Activated CD8-positive, alpha-beta memory T cell treated with anti-CD3 and anti-CD28 coated beads, Interleukin-2, amount 50 U/mL, for 24 hours (primary cell): ENCODE measurements around the gene EREG.
"Not testable (repeated sequence)": the region's sequence is repeated elsewhere in the genome, so short reads cannot be mapped to it uniquely, and the experiment has no call there.

Experiments
- DNase-seq: peaks from one replicate; pipeline ENCODE4 v3.0.0-alpha.2; 2020; ENCODE audit errors: extremely low read depth

Gene EREG

GRCh38 chr4:74364652-74365491, at the start of gene EREG:
Gene EREG (plus strand): TSS chr4:74365145. CDS start chr4:74365309, 164 bp downstream.
- DNase-seq, result no peak

- no peak for DNase-seq
These were observed 49.6 kb upstream of the EREG start for GRCh38 chr4:74315376-74315775.

GRCh38 chr4:74316397-74316796, 48.5 kb upstream of the EREG start:
- no peak for DNase-seq

GRCh38 chr4:74317616-74318246, 47.2 kb upstream of the EREG start:
- DNase-seq, result no peak

GRCh38 chr4:74318276-74318675, 46.7 kb upstream of the EREG start:
- no peak for DNase-seq

- DNase-seq, result no peak
These were observed 45.5 kb upstream of the EREG start for GRCh38 chr4:74319470-74319869.

- DNase-seq, result no peak
These were observed 44.3 kb upstream of the EREG start for GRCh38 chr4:74320559-74321118.

- no peak for DNase-seq
These were observed 42.6 kb upstream of the EREG start for GRCh38 chr4:74322301-74322700.

GRCh38 chr4:74323663-74324062, 41.3 kb upstream of the EREG start:
- no peak for DNase-seq

GRCh38 chr4:74324262-74324661, 40.7 kb upstream of the EREG start:
- no peak for DNase-seq

- no peak for DNase-seq
These were observed 39.1 kb upstream of the EREG start for GRCh38 chr4:74325886-74326285.

GRCh38 chr4:74327762-74328161, 37.2 kb upstream of the EREG start:
- no peak for DNase-seq

- DNase-seq, result no peak
These were observed 36.4 kb upstream of the EREG start for GRCh38 chr4:74328501-74328900.

- no peak for DNase-seq
These were observed 35.6 kb upstream of the EREG start for GRCh38 chr4:74329307-74329706.

GRCh38 chr4:74330295-74330750, 34.6 kb upstream of the EREG start:
- no peak for DNase-seq

- DNase-seq, result no peak
These were observed 33.7 kb upstream of the EREG start for GRCh38 chr4:74331252-74331651.

- no peak for DNase-seq
These were observed 33.0 kb upstream of the EREG start for GRCh38 chr4:74331944-74332343.

- DNase-seq, result no peak
These were observed 30.3 kb upstream of the EREG start for GRCh38 chr4:74334636-74335035.

- no peak for DNase-seq
These were observed 29.5 kb upstream of the EREG start for GRCh38 chr4:74335341-74336021.

GRCh38 chr4:74338792-74339333, 26.1 kb upstream of the EREG start:
- no peak for DNase-seq

- DNase-seq, result no peak
These were observed 25.4 kb upstream of the EREG start for GRCh38 chr4:74339501-74339900.

GRCh38 chr4:74340421-74340820, 24.5 kb upstream of the EREG start:
- not testable (repeated sequence) for DNase-seq
